Fibroblast of the aortic adventitia (primary cell): ENCODE measurements around the gene OLA1. TPM values are rescaled to one million over a fixed set of nuclear protein-coding genes. Genes with fewer than 3 reads are reported as not detected.

Source experiments
- DNase-seq: peaks from one replicate; pipeline ENCODE4 v3.0.0-alpha.2; 2010; ENCODE audit warnings: low read depth
- H3K4me3 ChIP-seq: 2 replicates; pipeline ENCODE4 v1.5.1; 2011; ENCODE audit warnings: low read depth, mild to moderate bottlenecking, control low read depth, low read length, moderate library complexity
- CTCF ChIP-seq: IDR thresholded peaks from 2 replicates; pipeline ENCODE4 v1.5.1; 2011; ENCODE audit warnings: mild to moderate bottlenecking, low read length, control low read depth, inconsistent platforms; ENCODE audit not compliant: insufficient read depth
- total RNA-seq: library from RNA; depleted of rRNA; stranded (reverse); fragments of >200 nt; gene quantifications from 2 replicates; pipeline ENCODE4 v1.2.3, GENCODE V29; 2012; ENCODE audit warnings: low replicate concordance

The OLA1 gene
- total RNA-seq, 1 donor = 89.7 TPM

DNA sequence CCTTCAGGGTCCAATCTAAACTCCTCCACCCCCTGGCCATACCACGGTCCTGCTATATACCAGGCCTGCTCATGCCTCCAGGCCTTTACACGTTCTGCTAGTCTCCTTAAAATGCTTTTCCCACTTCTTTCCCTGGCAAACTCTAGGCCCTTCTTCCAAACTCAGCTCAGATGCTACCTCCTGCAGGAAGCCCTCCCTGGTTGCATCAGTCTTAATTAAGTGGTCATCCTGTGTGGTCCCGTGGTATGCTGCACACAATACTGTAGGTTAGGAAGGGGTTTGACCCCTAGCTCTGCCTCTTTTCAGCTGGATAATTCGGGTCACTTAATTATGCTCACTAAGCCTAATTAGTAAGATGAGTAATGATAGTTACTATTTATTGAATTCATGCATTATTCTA lies 197.3 kb downstream of the OLA1 start:
- no peak overlapping the region for H3K4me3 ChIP-seq
- TF ChIP-seq CTCF = no peak

DNA sequence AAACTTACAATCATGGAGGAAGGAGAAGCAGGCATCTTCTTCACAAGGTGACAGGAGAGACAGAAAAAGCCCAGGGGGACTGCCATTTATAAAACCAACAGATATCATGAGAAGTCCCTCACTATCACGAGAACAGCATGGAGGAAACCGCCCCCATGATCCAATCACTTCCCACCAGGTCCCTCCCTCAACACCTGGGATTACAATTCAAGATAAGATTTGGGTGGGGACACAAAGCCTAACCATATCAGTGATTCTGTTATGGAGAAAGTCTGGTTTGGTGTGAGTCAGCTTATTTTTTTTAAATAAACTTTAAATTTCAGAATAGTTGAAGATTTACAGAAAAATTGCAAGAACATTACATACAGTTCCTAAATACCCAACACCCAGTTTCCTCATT lies 198.4 kb downstream of the OLA1 start:
- H3K4me3 ChIP-seq = no peak overlapping the region
- no peak for DNase-seq
- TF ChIP-seq CTCF = no peak

More for the DNA sequence above, 197.3 kb downstream of the OLA1 start:
- DNase-seq = no peak

DNA sequence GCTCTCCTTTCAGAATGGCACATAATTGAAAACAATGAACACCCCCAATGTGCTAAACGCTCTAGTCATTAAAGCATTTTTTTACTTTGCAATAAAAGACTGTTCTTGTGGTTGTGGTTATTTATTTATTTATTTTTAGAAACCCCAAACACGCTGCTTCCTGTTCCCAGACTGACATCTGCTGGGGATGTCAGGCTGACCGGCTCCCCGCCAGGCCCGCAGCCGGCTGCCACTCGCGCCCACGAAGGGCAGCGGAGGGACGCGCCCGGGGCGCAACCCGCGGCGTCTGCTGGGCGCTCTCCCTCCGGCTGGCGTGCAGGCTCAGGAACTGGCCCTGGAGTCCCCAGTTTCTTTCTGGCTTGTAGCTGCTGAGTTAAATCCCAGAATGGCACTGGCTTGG lies 200.1 kb downstream of the OLA1 start:
- no peak overlapping the region for H3K4me3 ChIP-seq
- TF ChIP-seq CTCF = no peak
- DNase-seq = no peak

DNA sequence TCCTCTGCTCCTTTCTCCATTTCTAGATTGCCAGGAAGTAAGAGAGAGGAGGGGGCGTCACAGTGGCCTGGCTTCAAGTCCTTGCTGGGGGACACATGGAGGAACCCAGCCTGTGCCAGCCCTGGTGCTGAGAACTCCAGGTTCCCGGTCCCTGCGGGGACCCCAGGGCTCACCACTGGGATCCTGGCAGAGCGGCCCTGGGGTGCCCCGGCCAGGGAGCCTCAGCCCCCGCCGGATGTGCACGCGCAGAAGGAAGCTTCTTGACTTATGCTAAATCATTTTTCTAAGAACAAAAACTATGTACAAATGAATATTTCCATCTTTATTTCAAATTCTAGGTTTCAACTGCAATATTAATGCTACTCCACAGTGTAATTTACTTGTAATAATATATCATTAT lies 200.6 kb downstream of the OLA1 start:
- no peak overlapping the region for H3K4me3 ChIP-seq
- no peak for TF ChIP-seq CTCF
- DNase-seq = no peak

- no peak for DNase-seq
- H3K4me3 ChIP-seq = no peak overlapping the region
- no peak for TF ChIP-seq CTCF
Measured at GRCh38 chr2:174046172-174046571, 202.2 kb downstream of the OLA1 start.

- no peak overlapping the region for H3K4me3 ChIP-seq
- no peak for TF ChIP-seq CTCF
- DNase-seq = no peak
Measured at GRCh38 chr2:174044556-174044955, 203.8 kb downstream of the OLA1 start.

DNA sequence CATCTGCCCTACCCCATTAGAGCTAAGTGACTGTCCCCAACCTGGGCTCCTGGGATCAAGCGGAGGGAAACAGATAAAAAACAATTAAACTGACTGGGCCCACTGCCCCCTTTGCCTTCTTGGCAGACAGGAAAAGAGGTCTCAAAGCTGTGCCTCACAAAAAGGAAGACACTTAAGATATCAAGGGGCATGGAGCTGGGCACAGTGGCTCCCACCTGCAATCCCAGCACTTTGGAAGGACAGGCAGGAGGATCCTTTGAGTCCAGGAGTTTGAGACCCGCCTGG lies 208.0 kb downstream of the OLA1 start:
- no peak for DNase-seq
- no peak overlapping the region for H3K4me3 ChIP-seq
- no peak for TF ChIP-seq CTCF
